ENCODE results near the gene FIGNL2. TPM values are rescaled to one million over a fixed set of nuclear protein-coding genes. Genes with fewer than 3 reads are reported as not detected.

Gene FIGNL2
- total RNA-seq, 1 donor from 2014 or later, result not detected

- DNase-seq (ENCODE audit: low spot score in 2 of 2), result no peak
- Histone ChIP-seq H3K36me3 (no peaks in the 10 kb centered on the region), H3K4me3 (no peak overlapping the region), H3K27ac (no peak overlapping the region), H3K9me3 (no peaks in the 10 kb centered on the region), H3K4me1 (no peaks in the 10 kb centered on the region), H3K27me3 (no peaks in the 10 kb centered on the region)
- intact Hi-C loops (cut with DNase I), result no loop called here
- TF ChIP-seq, protein P1, sequence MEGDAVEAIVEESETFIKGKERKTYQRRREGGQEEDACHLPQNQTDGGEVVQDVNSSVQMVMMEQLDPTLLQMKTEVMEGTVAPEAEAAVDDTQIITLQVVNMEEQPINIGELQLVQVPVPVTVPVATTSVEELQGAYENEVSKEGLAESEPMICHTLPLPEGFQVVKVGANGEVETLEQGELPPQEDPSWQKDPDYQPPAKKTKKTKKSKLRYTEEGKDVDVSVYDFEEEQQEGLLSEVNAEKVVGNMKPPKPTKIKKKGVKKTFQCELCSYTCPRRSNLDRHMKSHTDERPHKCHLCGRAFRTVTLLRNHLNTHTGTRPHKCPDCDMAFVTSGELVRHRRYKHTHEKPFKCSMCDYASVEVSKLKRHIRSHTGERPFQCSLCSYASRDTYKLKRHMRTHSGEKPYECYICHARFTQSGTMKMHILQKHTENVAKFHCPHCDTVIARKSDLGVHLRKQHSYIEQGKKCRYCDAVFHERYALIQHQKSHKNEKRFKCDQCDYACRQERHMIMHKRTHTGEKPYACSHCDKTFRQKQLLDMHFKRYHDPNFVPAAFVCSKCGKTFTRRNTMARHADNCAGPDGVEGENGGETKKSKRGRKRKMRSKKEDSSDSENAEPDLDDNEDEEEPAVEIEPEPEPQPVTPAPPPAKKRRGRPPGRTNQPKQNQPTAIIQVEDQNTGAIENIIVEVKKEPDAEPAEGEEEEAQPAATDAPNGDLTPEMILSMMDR (IDR thresholded peaks at IDR 0.05), result no peak
Observed at GRCh38 chr12:51774933-51775332, 73.6 kb downstream of the FIGNL2 start.

DNA sequence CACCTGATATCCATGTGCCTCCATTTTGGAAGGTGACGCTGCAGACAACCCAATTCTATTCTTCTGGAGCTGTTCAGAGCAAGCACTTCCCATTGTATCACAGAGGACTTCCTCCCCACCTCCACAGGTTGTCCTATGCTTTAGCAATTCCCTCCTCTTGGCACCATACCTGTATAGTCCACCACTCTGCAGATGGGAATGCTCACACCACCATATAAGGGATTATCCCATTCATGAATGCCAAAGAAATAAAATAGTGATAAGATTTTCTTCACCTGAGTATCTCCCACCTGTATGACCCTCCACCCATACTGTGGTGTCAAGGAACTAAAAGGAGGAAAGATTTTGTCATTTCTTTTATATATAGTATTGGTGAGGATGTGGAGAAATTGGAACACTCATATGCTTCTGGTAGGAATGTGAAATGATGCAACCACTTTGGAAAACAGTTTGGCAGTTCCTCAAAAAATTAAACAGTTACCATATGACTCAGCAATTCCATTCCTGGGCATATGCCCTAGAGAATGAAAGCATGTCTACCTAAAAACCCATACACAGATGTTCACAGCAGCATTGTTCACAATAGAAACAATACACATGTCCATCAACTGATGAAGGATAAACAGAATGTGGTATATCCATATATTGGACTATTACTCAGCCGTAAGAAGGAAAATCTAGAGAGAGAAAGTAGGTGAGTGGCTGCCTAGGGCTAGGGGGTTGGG is 75.2 kb downstream of the FIGNL2 start:
- Histone ChIP-seq H3K4me1 (no peaks in the 10 kb centered on the region), H3K36me3 (no peaks in the 10 kb centered on the region), H3K4me3 (no peak overlapping the region), H3K9me3 (no peaks in the 10 kb centered on the region), H3K27ac (no peak overlapping the region), H3K27me3 (no peaks in the 10 kb centered on the region)
- DNase-seq (ENCODE audit: low spot score in 2 of 2), result no peak
- TF ChIP-seq, protein P1 (IDR thresholded peaks at IDR 0.05), result no peak
- intact Hi-C loops (cut with DNase I), result no loop called here

DNA sequence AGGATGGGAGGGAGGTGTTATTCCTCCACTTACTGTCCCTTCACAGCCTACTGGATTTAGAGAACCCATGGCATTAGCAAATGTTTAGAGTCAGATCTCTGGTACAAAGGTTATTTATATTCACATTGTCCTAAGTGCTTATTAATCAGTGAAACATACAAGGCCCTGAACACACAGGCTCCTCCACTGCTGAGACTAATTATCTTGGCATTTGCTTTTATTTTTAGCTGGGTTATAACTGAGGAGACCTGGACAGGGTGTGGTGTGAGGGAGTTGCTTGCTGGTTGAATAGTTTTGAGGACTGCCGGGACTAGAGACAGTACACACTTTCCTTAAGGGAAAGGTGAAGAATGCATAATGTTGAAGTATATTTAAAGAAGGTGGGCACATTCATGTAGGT is 77.5 kb downstream of the FIGNL2 start:
- H3K4me3 ChIP-seq, result no peak overlapping the region
- intact Hi-C loops (cut with DNase I), result no loop called here
- no peaks in the 10 kb centered on the region for H3K4me1 ChIP-seq
- no peaks in the 10 kb centered on the region for H3K27me3 ChIP-seq
- DNase-seq (ENCODE audit: low spot score in 2 of 2), result no peak
- H3K27ac ChIP-seq, result no peak overlapping the region
- TF ChIP-seq, protein P1 (IDR thresholded peaks at IDR 0.05), result no peak
- H3K9me3 ChIP-seq, result no peaks in the 10 kb centered on the region
- no peaks in the 10 kb centered on the region for H3K36me3 ChIP-seq

Other genes starting within 250 kb of the FIGNL2 start
- not detected for gene ANKRD33, start 39.4 kb upstream of the FIGNL2 start, total RNA-seq
- 308 TPM for gene ACVRL1, start 58.8 kb upstream of the FIGNL2 start, total RNA-seq
- gene ACVR1B, start 103.0 kb upstream of the FIGNL2 start, total RNA-seq, result 18.7 TPM
- gene TAMALIN, start 158.2 kb upstream of the FIGNL2 start, total RNA-seq, result 32.6 TPM
- 722 TPM for gene NR4A1, start 202.7 kb upstream of the FIGNL2 start, total RNA-seq
- gene ATG101, start 221.3 kb upstream of the FIGNL2 start, total RNA-seq, result 39.8 TPM
- 7.9 TPM for gene SMIM41, start 231.0 kb upstream of the FIGNL2 start, total RNA-seq